ENCODE measurements around the gene LYRM9. TPM values are rescaled to one million over a fixed set of nuclear protein-coding genes. Genes with fewer than 3 reads are reported as not detected.

LYRM9 gene
- polyA plus RNA-seq, 2 of the 4 experiments (the other 2 are of a cell fraction) = 1.4 to 2.5 TPM

DNA sequence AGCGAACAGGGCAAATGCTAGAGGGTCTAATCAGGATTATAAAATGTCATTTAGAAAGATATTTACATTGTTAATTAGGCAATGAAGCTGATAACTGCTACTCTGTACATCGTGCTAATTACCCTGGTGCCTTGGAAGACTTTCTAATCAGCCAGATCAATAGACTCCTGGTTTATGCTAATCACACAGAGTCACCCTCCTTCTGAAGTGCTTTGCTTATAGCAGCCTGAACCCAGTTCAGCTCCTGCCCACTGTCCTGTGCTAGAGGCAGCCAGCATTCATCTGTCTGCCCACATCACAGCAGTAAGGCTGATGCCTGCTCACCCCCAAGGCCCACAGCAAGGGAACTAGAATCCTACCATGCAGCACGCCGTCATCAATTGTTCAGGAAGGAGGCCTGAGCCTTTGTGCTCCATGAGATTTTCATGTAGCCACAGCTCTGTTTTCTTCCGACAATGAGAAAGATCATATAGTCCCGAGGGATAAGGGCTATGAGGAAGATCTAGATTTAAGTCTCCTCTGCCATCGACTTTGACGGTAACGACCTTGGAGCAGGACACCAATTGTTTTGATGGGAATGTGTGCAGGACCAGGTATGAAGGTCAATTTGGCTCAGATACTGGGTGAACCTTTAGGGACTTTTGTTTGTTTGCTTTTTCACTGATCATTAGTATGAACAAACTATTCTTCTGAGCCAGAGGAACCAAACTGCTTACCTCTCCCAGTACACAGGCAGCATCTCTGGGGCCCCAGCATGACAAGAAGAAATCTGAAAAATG is 12.5 kb upstream of the LYRM9 start:
- POLR2A ChIA-PET = no interaction called here
- FAIRE-seq (no peak), ATAC-seq (no peak), DNase-seq (ENCODE audit: low read depth in 1 of 2, low spot score in 1 of 2) (no peak)
- Histone ChIP-seq H3K4me3 (no peak overlapping the region), H3K4me2 (no peak overlapping the region), H3K27ac (no peak overlapping the region), H3K4me1 (no peaks in the 10 kb centered on the region), H3K9me3 (peaks cover 26% of the 10 kb centered on the region)
- CTCF ChIA-PET = interaction anchor here (0.6 to 2.7 kb wide), 5 partner anchors 11 to 306 kb away, joined by 3 to 8 read pairs (median 3); partner anchors contain the start of gene LYRM9
- 26% methylated on average over 9 of the region's 9 CpGs for WGBS (ENCODE audit: missing lambda C conversion rate)
- TF ChIP-seq CHD2 (IDR thresholded peaks at IDR 0.05; ENCODE audit: low read length, partially characterized antibody) = no peak
- TF ChIP-seq HDAC2 (IDR thresholded peaks at IDR 0.05) = no peak

- POLR2A ChIA-PET = no interaction called here
- WGBS (ENCODE audit: missing lambda C conversion rate) = 20% methylated on average over 5 of the region's 5 CpGs
- ATAC-seq (no peak), DNase-seq (ENCODE audit: low read depth in 1 of 2, low spot score in 1 of 2) (no peak), FAIRE-seq (no peak)
- Histone ChIP-seq H3K9me3 (peaks cover 26% of the 10 kb centered on the region), H3K4me2 (no peak overlapping the region), H3K27ac (no peak overlapping the region), H3K4me1 (no peaks in the 10 kb centered on the region), H3K4me3 (no peak overlapping the region)
- CTCF ChIA-PET = interaction anchor here (0.6 to 2.7 kb wide), 4 partner anchors 10 to 305 kb away, joined by 3 to 8 read pairs (median 3); no protein-coding TSS in a partner anchor
- TF ChIP-seq HDAC2 (IDR thresholded peaks at IDR 0.05) (no peak), RFX5 (IDR thresholded peaks at IDR 0.05) (no peak), MYC (IDR thresholded peaks at IDR 0.05; ENCODE audit: borderline replicate concordance, low read length) (no peak), JUNB (IDR thresholded peaks at IDR 0.05) (no peak), FOSB (CRISPR knock-in tag; IDR thresholded peaks at IDR 0.05) (no peak)
Observed at GRCh38 chr17:27904534-27905446, 11.6 kb upstream of the LYRM9 start.

- CTCF ChIA-PET = no interaction called here
- no peak overlapping the region for H3K4me3 ChIP-seq
- H3K27ac ChIP-seq = no peak overlapping the region
- WGBS (ENCODE audit: missing lambda C conversion rate) = 28% methylated on average over 1 of the region's 1 CpG
- FAIRE-seq (no peak), ATAC-seq (no peak), DNase-seq (ENCODE audit: low read depth in 1 of 2, low spot score in 1 of 2) (no peak)
- H3K4me1 ChIP-seq = no peaks in the 10 kb centered on the region
- peaks cover 26% of the 10 kb centered on the region for H3K9me3 ChIP-seq
- no peak overlapping the region for H3K4me2 ChIP-seq
- TF ChIP-seq KDM1A (IDR thresholded peaks at IDR 0.05; ENCODE audit: low read depth) = no peak
- no peak for TF ChIP-seq GATA3 (IDR thresholded peaks at IDR 0.05; ENCODE audit: borderline replicate concordance)
- TF ChIP-seq ELK1 (IDR thresholded peaks at IDR 0.05; ENCODE audit: low read depth, low read length) = no peak
- TF ChIP-seq BCL3 (IDR thresholded peaks at IDR 0.05) = no peak
- TF ChIP-seq HOXB13 (CRISPR knock-in tag; IDR thresholded peaks at IDR 0.05; ENCODE audit: low read depth) = no peak
- TF ChIP-seq NR3C1 (IDR thresholded peaks at IDR 0.05) = no peak
- no peak for TF ChIP-seq ZSCAN20 (CRISPR knock-in tag; IDR thresholded peaks at IDR 0.05)
- no peak for TF ChIP-seq HEYL (CRISPR knock-in tag; IDR thresholded peaks at IDR 0.05)
- no peak for TF ChIP-seq NFE2L2 (conservative IDR thresholded peaks at IDR 0.05; ENCODE audit: low read length)
- no peak for TF ChIP-seq JUNB (IDR thresholded peaks at IDR 0.05)
- no peak for TF ChIP-seq KDM5A (IDR thresholded peaks at IDR 0.05)
- TF ChIP-seq RFX5 (IDR thresholded peaks at IDR 0.05) = no peak
- TF ChIP-seq, protein P1, sequence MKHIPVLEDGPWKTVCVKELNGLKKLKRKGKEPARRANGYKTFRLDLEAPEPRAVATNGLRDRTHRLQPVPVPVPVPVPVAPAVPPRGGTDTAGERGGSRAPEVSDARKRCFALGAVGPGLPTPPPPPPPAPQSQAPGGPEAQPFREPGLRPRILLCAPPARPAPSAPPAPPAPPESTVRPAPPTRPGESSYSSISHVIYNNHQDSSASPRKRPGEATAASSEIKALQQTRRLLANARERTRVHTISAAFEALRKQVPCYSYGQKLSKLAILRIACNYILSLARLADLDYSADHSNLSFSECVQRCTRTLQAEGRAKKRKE (CRISPR knock-in tag; IDR thresholded peaks at IDR 0.05; ENCODE audit: low read depth) = no peak
- TF ChIP-seq TP53 (CRISPR knock-in tag; IDR thresholded peaks at IDR 0.05) = no peak
- no peak for TF ChIP-seq CEBPB (IDR thresholded peaks at IDR 0.05)
- TF ChIP-seq CHD4 (IDR thresholded peaks at IDR 0.05; ENCODE audit: borderline replicate concordance) = no peak
- TF ChIP-seq RCOR1 (IDR thresholded peaks at IDR 0.05; ENCODE audit: low read depth, low read length) = no peak
- no peak for TF ChIP-seq PHF8 (IDR thresholded peaks at IDR 0.05; ENCODE audit: borderline replicate concordance, low read depth)
- POLR2A ChIA-PET = no interaction called here
Observed at GRCh38 chr17:27904114-27904513, 10.9 kb upstream of the LYRM9 start.
